ENCODE results near the gene ADM2.

ADM2 gene

GRCh38 chr22:50446708-50447575 lies 34.4 kb upstream of the ADM2 start:
- no peak for DNase-seq (ENCODE audit: low read depth)
- H3K4me3 ChIP-seq (ENCODE audit: low read depth, low read length) = no peak overlapping the region
- TF ChIP-seq CTCF (conservative IDR thresholded peaks at IDR 0.05; ENCODE audit: low read depth, low read length) = no peak

GRCh38 chr22:50447576-50448551 lies 33.5 kb upstream of the ADM2 start:
- TF ChIP-seq CTCF (conservative IDR thresholded peaks at IDR 0.05; ENCODE audit: low read depth, low read length) = no peak
- DNase-seq (ENCODE audit: low read depth) = no peak
- no peak overlapping the region for H3K4me3 ChIP-seq (ENCODE audit: low read depth, low read length)

GRCh38 chr22:50452649-50453048 lies 28.7 kb upstream of the ADM2 start:
- no peak for DNase-seq (ENCODE audit: low read depth)
- no peak overlapping the region for H3K4me3 ChIP-seq (ENCODE audit: low read depth, low read length)
- no peak for TF ChIP-seq CTCF (conservative IDR thresholded peaks at IDR 0.05; ENCODE audit: low read depth, low read length)

- no peak overlapping the region for H3K4me3 ChIP-seq (ENCODE audit: low read depth, low read length)
- no peak for TF ChIP-seq CTCF (conservative IDR thresholded peaks at IDR 0.05; ENCODE audit: low read depth, low read length)
- DNase-seq (ENCODE audit: low read depth) = no peak
Measured at GRCh38 chr22:50454556-50455075, 26.7 kb upstream of the ADM2 start.

- TF ChIP-seq CTCF (conservative IDR thresholded peaks at IDR 0.05; ENCODE audit: low read depth, low read length) = no peak
- DNase-seq (ENCODE audit: low read depth) = no peak
- no peak overlapping the region for H3K4me3 ChIP-seq (ENCODE audit: low read depth, low read length)
Measured at GRCh38 chr22:50455201-50455600, 26.1 kb upstream of the ADM2 start.

- no peak for DNase-seq (ENCODE audit: low read depth)
- H3K4me3 ChIP-seq (ENCODE audit: low read depth, low read length) = no peak overlapping the region
- no peak for TF ChIP-seq CTCF (conservative IDR thresholded peaks at IDR 0.05; ENCODE audit: low read depth, low read length)
Measured at GRCh38 chr22:50456026-50456425, 25.3 kb upstream of the ADM2 start.
